Naive B cell (primary cell): ENCODE results near the gene TTLL12. TPM values are rescaled to one million over a fixed set of nuclear protein-coding genes. Genes with fewer than 3 reads are reported as not detected.
A peak's percentile ranks its signal among the peaks of the same experiment; 100 is the strongest.

Source experiments
- ATAC-seq, 2 donors: fragments of 150-1000 bp; cut with Tn5 transposase; 2 replicates each; pipeline ENCODE4 v1.10.0; 2021; ENCODE audit warnings: low read depth in 2 of 2, mild to moderate bottlenecking in 2 of 2, moderate library complexity in 2 of 2
- DNase-seq: peaks from one replicate; pipeline ENCODE4 v3.0.0; 2022
- H3K27ac Mint-ChIP-seq, 6 donors: one replicate each; pipeline ENCODE4 v1.8.0; 2020 to 2022; ENCODE audit warnings: mild to moderate bottlenecking in 6 of 6, mixed read lengths in 6 of 6, moderate library complexity in 5 of 6, inconsistent platforms in 2 of 6
- H3K27me3 Mint-ChIP-seq, 3 donors: one replicate each; pipeline ENCODE4 v1.8.0; 2021 to 2022; ENCODE audit warnings: mixed read lengths in 3 of 3, mild to moderate bottlenecking in 1 of 3
- H3K36me3 Mint-ChIP-seq, 2 donors: one replicate each; pipeline ENCODE4 v1.8.0; 2020 to 2022; ENCODE audit warnings: mixed read lengths in 2 of 2, inconsistent platforms in 1 of 2, mild to moderate bottlenecking in 1 of 2
- H3K4me1 Mint-ChIP-seq, 3 donors: one replicate each; pipeline ENCODE4 v1.8.0; 2020 to 2022; ENCODE audit warnings: mixed read lengths in 3 of 3, inconsistent platforms in 1 of 3, mild to moderate bottlenecking in 1 of 3, moderate library complexity in 1 of 3
- H3K4me3 Mint-ChIP-seq, 8 donors: one replicate each; pipeline ENCODE4 v1.8.0; 2020 to 2022; ENCODE audit warnings: mild to moderate bottlenecking in 8 of 8, mixed read lengths in 8 of 8, moderate library complexity in 8 of 8, inconsistent platforms in 2 of 8
- H3K9me3 Mint-ChIP-seq, 7 donors: one replicate each; pipeline ENCODE4 v1.8.0; 2020 to 2022; ENCODE audit warnings: mixed read lengths in 7 of 7, mild to moderate bottlenecking in 5 of 7, inconsistent platforms in 2 of 7, moderate library complexity in 1 of 7
- polyA plus RNA-seq, 6 donors: library from polyadenylated mRNA; unstranded; fragments of 300-500 nt; fragmentation: Illumina TruSeq; gene quantifications; one replicate each; pipeline ENCODE4 v1.2.3, GENCODE V29; 2021; ENCODE audit warnings: low read depth in 6 of 6

TTLL12 gene
- polyA plus RNA-seq, 6 donors from 2014 or later, result 6.8 to 15.9 (median 11.6) TPM

- peaks cover 8 to 21% (median 9%) of the 10 kb centered on the region in 3 donors for H3K4me1 Mint-ChIP-seq
- H3K27ac Mint-ChIP-seq, result no peak overlapping the region
- ATAC-seq (no peak), DNase-seq (no peak)
- H3K36me3 Mint-ChIP-seq, result peaks cover 4 to 8% of the 10 kb centered on the region in 2 donors
- no peaks in the 10 kb centered on the region for H3K9me3 Mint-ChIP-seq
- H3K4me3 Mint-ChIP-seq, result peak overlapping the region in 1 of 8 donors; percentile 13
- H3K27me3 Mint-ChIP-seq, result peaks cover 10 to 42% (median 22%) of the 10 kb centered on the region in 3 donors
Measured at GRCh38 chr22:43129426-43130425, 57.2 kb downstream of the TTLL12 start.

- H3K36me3 Mint-ChIP-seq, result peaks cover 4 to 8% of the 10 kb centered on the region in 2 donors
- no peak for DNase-seq
- H3K27ac Mint-ChIP-seq, result no peak overlapping the region
- H3K4me1 Mint-ChIP-seq, result peaks cover 8 to 21% (median 9%) of the 10 kb centered on the region in 3 donors
- H3K27me3 Mint-ChIP-seq, result peaks cover 15 to 50% (median 25%) of the 10 kb centered on the region in 3 donors
- peak overlapping the region in 1 of 8 donors; percentile 66 for H3K4me3 Mint-ChIP-seq
- ATAC-seq, result peak; percentile 54 to 67
- no peaks in the 10 kb centered on the region for H3K9me3 Mint-ChIP-seq
Measured at GRCh38 chr22:43128928-43129424, 58.0 kb downstream of the TTLL12 start.

- peaks cover 0 to 8% of the 10 kb centered on the region in 2 donors for H3K36me3 Mint-ChIP-seq
- peak overlapping the region in 1 of 8 donors; percentile 37 for H3K4me3 Mint-ChIP-seq
- ATAC-seq (peak in 1 of 2 donors; percentile 22), DNase-seq (no peak)
- H3K4me1 Mint-ChIP-seq, result peaks cover 8 to 21% (median 9%) of the 10 kb centered on the region in 3 donors
- H3K27me3 Mint-ChIP-seq, result peaks cover 15 to 53% (median 30%) of the 10 kb centered on the region in 3 donors
- H3K27ac Mint-ChIP-seq, result no peak overlapping the region
- H3K9me3 Mint-ChIP-seq, result no peaks in the 10 kb centered on the region
Measured at GRCh38 chr22:43128116-43128515, 58.8 kb downstream of the TTLL12 start.

- Mint-ChIP-seq H3K4me1 (peaks cover 12 to 25% (median 13%) of the 10 kb centered on the region in 3 donors), H3K36me3 (peaks cover 0 to 5% of the 10 kb centered on the region in 2 donors), H3K4me3 (no peak overlapping the region), H3K9me3 (no peaks in the 10 kb centered on the region), H3K27me3 (peaks cover 18 to 60% (median 35%) of the 10 kb centered on the region in 3 donors), H3K27ac (no peak overlapping the region)
- ATAC-seq (no peak), DNase-seq (no peak)
Measured at GRCh38 chr22:43127166-43127908, 59.6 kb downstream of the TTLL12 start.

GRCh38 chr22:43126501-43127165 is 60.3 kb downstream of the TTLL12 start:
- ATAC-seq (no peak), DNase-seq (no peak)
- Mint-ChIP-seq H3K27me3 (peaks cover 22 to 67% (median 42%) of the 10 kb centered on the region in 3 donors), H3K9me3 (no peaks in the 10 kb centered on the region), H3K4me3 (no peak overlapping the region), H3K27ac (peak overlapping the region in 2 of 6 donors; percentile 25 to 54), H3K4me1 (peaks cover 17 to 32% (median 19%) of the 10 kb centered on the region in 3 donors), H3K36me3 (no peaks in the 10 kb centered on the region)

- Mint-ChIP-seq H3K27me3 (peaks cover 34 to 56% (median 42%) of the 10 kb centered on the region in 3 donors), H3K36me3 (no peaks in the 10 kb centered on the region), H3K4me3 (peak overlapping the region in 6 of 8 donors; percentile 6 to 76 (median 56)), H3K4me1 (peaks cover 40 to 51% (median 50%) of the 10 kb centered on the region in 3 donors), H3K9me3 (no peaks in the 10 kb centered on the region), H3K27ac (no peak overlapping the region)
- peak; percentile 45 to 53 for ATAC-seq
- DNase-seq, result peak; percentile 35
Measured at GRCh38 chr22:43118953-43119458, 67.9 kb downstream of the TTLL12 start.

- H3K36me3 Mint-ChIP-seq, result no peaks in the 10 kb centered on the region
- peaks cover 40 to 58% (median 51%) of the 10 kb centered on the region in 3 donors for H3K4me1 Mint-ChIP-seq
- DNase-seq (no peak), ATAC-seq (no peak)
- H3K4me3 Mint-ChIP-seq, result peak overlapping the region in 5 of 8 donors; percentile 26 to 76 (median 52)
- no peaks in the 10 kb centered on the region for H3K9me3 Mint-ChIP-seq
- peak overlapping the region in 1 of 6 donors; percentile 73 for H3K27ac Mint-ChIP-seq
- H3K27me3 Mint-ChIP-seq, result peaks cover 34 to 61% (median 48%) of the 10 kb centered on the region in 3 donors
Measured at GRCh38 chr22:43118024-43118849, 68.7 kb downstream of the TTLL12 start.

- Mint-ChIP-seq H3K4me1 (peaks cover 32 to 51% (median 45%) of the 10 kb centered on the region in 3 donors), H3K27ac (no peak overlapping the region), H3K4me3 (no peak overlapping the region), H3K9me3 (no peaks in the 10 kb centered on the region), H3K36me3 (no peaks in the 10 kb centered on the region), H3K27me3 (peaks cover 32 to 58% (median 46%) of the 10 kb centered on the region in 3 donors)
- ATAC-seq (no peak), DNase-seq (no peak)
Measured at GRCh38 chr22:43116932-43117331, 70.0 kb downstream of the TTLL12 start.

Other genes with a start within 250 kb of the TTLL12 start
- gene PACSIN2, start 172.0 kb downstream of the TTLL12 start, polyA plus RNA-seq, result 10 to 100 TPM; 30.9 to 43.4 (median 37.3) TPM
- gene TTLL1, start 97.7 kb downstream of the TTLL12 start, polyA plus RNA-seq, result 1 to 10 TPM in 5 of 6 donors, under 1 TPM in 1; 0.60 to 4.1 (median 2.7) TPM
- gene BIK, start 76.4 kb downstream of the TTLL12 start, polyA plus RNA-seq, result under 1 TPM in 3 of 6 donors, not detected in 3; 0.49 to 0.86 (median 0.78) TPM
- gene MCAT, start 43.7 kb downstream of the TTLL12 start, polyA plus RNA-seq, result 10 to 100 TPM in 1 of 6 donors, 1 to 10 TPM in 5; 6.1 to 11.4 (median 7.6) TPM
- 100 to 1,000 TPM; 247 to 323 (median 288) TPM for gene TSPO, start 35.6 kb downstream of the TTLL12 start, polyA plus RNA-seq
- not detected for gene SCUBE1, start 156.2 kb upstream of the TTLL12 start, polyA plus RNA-seq
- not detected for gene MPPED1, start 224.9 kb upstream of the TTLL12 start, polyA plus RNA-seq